ENCODE data around the gene PTPN7.
"Not testable (repeated sequence)": the region's sequence is repeated elsewhere in the genome, so short reads cannot be mapped to it uniquely, and the experiment has no call there.

The PTPN7 gene

GRCh38 chr1:202151045-202151444 lies 9.4 kb downstream of the PTPN7 start:
- DNase-seq, result no peak

- DNase-seq, result no peak
These were observed 9.8 kb downstream of the PTPN7 start for GRCh38 chr1:202150602-202151001.

- DNase-seq, result no peak
These were observed 10.2 kb downstream of the PTPN7 start for GRCh38 chr1:202150187-202150586.

- no peak for DNase-seq
These were observed 10.8 kb downstream of the PTPN7 start for GRCh38 chr1:202149566-202149965.

- DNase-seq, result no peak
These were observed 12.0 kb downstream of the PTPN7 start for GRCh38 chr1:202148391-202148790.

GRCh38 chr1:202146993-202147392 lies 13.4 kb downstream of the PTPN7 start:
- no peak for DNase-seq

GRCh38 chr1:202146279-202146678 lies 14.1 kb downstream of the PTPN7 start:
- no peak for DNase-seq

GRCh38 chr1:202145744-202146140 lies 14.7 kb downstream of the PTPN7 start:
- not testable (repeated sequence) for DNase-seq

- peak in 2 of 14 donors; percentile 53 to 70 for DNase-seq
These were observed 15.2 kb downstream of the PTPN7 start for GRCh38 chr1:202145068-202145743.

GRCh38 chr1:202144402-202145067 lies 15.9 kb downstream of the PTPN7 start, which contains the start of gene ARL8A:
Gene ARL8A, minus strand, starts transcription at chr1:202144737. Its CDS starts 165 bp downstream, at chr1:202144572.
- DNase-seq, result peak in 10 of 14 donors; percentile 40 to 85 (median 60)

- peak in 5 of 14 donors; percentile 48 to 76 (median 62) for DNase-seq
These were observed 16.5 kb downstream of the PTPN7 start for GRCh38 chr1:202143768-202144401.

- peak in 7 of 14 donors; percentile 8 to 71 (median 46) for DNase-seq
These were observed 17.2 kb downstream of the PTPN7 start for GRCh38 chr1:202143011-202143767.

GRCh38 chr1:202141468-202141867 lies 18.9 kb downstream of the PTPN7 start:
- DNase-seq, result not testable (repeated sequence)

GRCh38 chr1:202140833-202141232 lies 19.6 kb downstream of the PTPN7 start:
- DNase-seq, result no peak

- peak in 12 of 14 donors; percentile 29 to 70 (median 52) for DNase-seq
These were observed 25.1 kb downstream of the PTPN7 start for GRCh38 chr1:202135221-202135721.

- peak in 1 of 14 donors; percentile 60 for DNase-seq
These were observed 25.7 kb downstream of the PTPN7 start for GRCh38 chr1:202134645-202135172.

- no peak for DNase-seq
These were observed 26.4 kb downstream of the PTPN7 start for GRCh38 chr1:202133989-202134388.

GRCh38 chr1:202133496-202133895 lies 26.9 kb downstream of the PTPN7 start:
- DNase-seq, result no peak

GRCh38 chr1:202133001-202133400 lies 27.4 kb downstream of the PTPN7 start:
- peak in 12 of 14 donors; percentile 50 to 81 (median 72) for DNase-seq

- DNase-seq, result peak in 11 of 14 donors; percentile 41 to 82 (median 72)
These were observed 28.2 kb downstream of the PTPN7 start for GRCh38 chr1:202131956-202132821.
